ENCODE measurements around the gene NEB. TPM values are rescaled to one million over a fixed set of nuclear protein-coding genes. Genes with fewer than 3 reads are reported as not detected.

The NEB gene
- total RNA-seq, 1 experiment from 2014 or later: 0.11 TPM

DNA sequence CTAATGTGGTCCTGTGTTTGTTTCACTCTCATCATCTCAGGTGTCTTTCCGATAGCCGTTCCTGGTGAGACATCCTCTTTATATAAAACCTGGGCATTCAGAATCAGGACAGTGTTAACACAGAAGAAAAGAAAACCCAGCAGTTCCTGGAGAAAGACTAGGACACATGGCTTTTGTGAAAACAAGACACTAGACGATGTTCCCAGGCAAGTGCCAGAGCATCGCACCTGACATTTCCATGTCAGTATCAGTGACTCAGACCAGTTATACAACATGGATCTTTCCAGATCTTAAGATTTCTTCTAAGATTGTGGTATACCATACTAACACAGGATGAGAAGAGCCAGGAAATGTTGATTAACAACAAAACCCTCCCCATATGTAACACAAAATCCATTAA, 228.1 kb downstream of the NEB start:
- no TSS peak for BruUV-seq (replicated peaks)
- intact Hi-C loops (cut with micrococcal nuclease): no loop called here

DNA sequence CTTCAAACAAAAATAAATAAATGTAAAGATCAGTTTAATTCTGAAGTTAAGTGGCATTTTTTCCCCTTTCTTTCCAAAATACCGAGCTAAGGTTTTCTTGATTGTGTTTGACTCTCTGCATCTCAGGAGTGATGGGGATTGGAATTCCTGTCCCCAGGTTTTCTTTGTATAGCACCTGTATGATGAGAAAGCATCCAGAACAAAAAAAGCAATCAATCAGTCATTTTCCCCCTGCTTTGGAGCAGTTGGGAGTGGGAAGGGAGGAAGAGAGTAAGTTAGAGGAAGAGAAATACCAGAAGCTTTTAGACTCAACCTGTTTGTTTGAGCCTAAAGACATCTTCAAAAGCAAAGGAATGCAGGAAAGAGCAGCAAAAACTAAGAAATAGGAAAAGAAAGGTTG, 236.1 kb downstream of the NEB start:
- Histone ChIP-seq H3K36me3 (ENCODE audit: low read depth, low read length) (no peaks in the 10 kb centered on the region), H3K27ac (ENCODE audit: low read length) (no peak overlapping the region), H3K27me3 (ENCODE audit: low read length) (no peaks in the 10 kb centered on the region), H3K9me2 (replicated peaks; ENCODE audit: low read length) (no peaks in the 10 kb centered on the region), H3K4me3 (ENCODE audit: low read length) (no peak overlapping the region), H3K9me3 (ENCODE audit: low read length) (no peaks in the 10 kb centered on the region), H3K4me1 (ENCODE audit: insufficient read depth, low read length) (no peaks in the 10 kb centered on the region), H2AFZ (ENCODE audit: low read length) (no peak overlapping the region), H4K20me1 (ENCODE audit: low read length) (no peaks in the 10 kb centered on the region), H3K9ac (ENCODE audit: low read length) (no peak overlapping the region), H3K79me2 (ENCODE audit: low read length) (no peaks in the 10 kb centered on the region), H3F3A (ENCODE audit: low read length, unreplicated experiment) (no peaks in the 10 kb centered on the region), H3K4me2 (ENCODE audit: low read length) (no peak overlapping the region)
- no TSS peak for BruUV-seq (replicated peaks)
- TF ChIP-seq, protein P1, sequence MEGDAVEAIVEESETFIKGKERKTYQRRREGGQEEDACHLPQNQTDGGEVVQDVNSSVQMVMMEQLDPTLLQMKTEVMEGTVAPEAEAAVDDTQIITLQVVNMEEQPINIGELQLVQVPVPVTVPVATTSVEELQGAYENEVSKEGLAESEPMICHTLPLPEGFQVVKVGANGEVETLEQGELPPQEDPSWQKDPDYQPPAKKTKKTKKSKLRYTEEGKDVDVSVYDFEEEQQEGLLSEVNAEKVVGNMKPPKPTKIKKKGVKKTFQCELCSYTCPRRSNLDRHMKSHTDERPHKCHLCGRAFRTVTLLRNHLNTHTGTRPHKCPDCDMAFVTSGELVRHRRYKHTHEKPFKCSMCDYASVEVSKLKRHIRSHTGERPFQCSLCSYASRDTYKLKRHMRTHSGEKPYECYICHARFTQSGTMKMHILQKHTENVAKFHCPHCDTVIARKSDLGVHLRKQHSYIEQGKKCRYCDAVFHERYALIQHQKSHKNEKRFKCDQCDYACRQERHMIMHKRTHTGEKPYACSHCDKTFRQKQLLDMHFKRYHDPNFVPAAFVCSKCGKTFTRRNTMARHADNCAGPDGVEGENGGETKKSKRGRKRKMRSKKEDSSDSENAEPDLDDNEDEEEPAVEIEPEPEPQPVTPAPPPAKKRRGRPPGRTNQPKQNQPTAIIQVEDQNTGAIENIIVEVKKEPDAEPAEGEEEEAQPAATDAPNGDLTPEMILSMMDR (conservative IDR thresholded peaks at IDR 0.05; ENCODE audit: low read depth, low read length): no peak
- TF ChIP-seq EZH2phosphoT487 (IDR thresholded peaks at IDR 0.05; ENCODE audit: borderline replicate concordance, low read length) (no peak), EZH2 (IDR thresholded peaks at IDR 0.05; ENCODE audit: low read length, unreplicated experiment) (no peak)
- CTCF ChIA-PET: no interaction called here
- DNase-seq (no peak), ATAC-seq (no peak)
- POLR2A ChIA-PET (ENCODE audit: unreplicated experiment): no interaction called here
- intact Hi-C loops (cut with micrococcal nuclease): no loop called here

More for the DNA sequence above, 228.1 kb downstream of the NEB start:
- TF ChIP-seq, protein P1 (conservative IDR thresholded peaks at IDR 0.05; ENCODE audit: low read depth, low read length): no peak
- no peak for TF ChIP-seq EZH2 (IDR thresholded peaks at IDR 0.05; ENCODE audit: low read length, unreplicated experiment)
- no peak for TF ChIP-seq EZH2phosphoT487 (IDR thresholded peaks at IDR 0.05; ENCODE audit: borderline replicate concordance, low read length)
- no peak overlapping the region for H3K27ac ChIP-seq (ENCODE audit: low read length)
- no peaks in the 10 kb centered on the region for H3K9me2 ChIP-seq (replicated peaks; ENCODE audit: low read length)
- H3K4me2 ChIP-seq (ENCODE audit: low read length): no peak overlapping the region
- no peak overlapping the region for H3K4me3 ChIP-seq (ENCODE audit: low read length)
- ChIA-PET CTCF (no interaction called here), POLR2A (ENCODE audit: unreplicated experiment) (no interaction called here)
- no peak for DNase-seq
- no peaks in the 10 kb centered on the region for H3K27me3 ChIP-seq (ENCODE audit: low read length)
- no peak overlapping the region for H3K9ac ChIP-seq (ENCODE audit: low read length)
- H3K79me2 ChIP-seq (ENCODE audit: low read length): no peaks in the 10 kb centered on the region
- peaks cover 3% of the 10 kb centered on the region; the same call in 1 of the 2 replicates for H3K36me3 ChIP-seq (ENCODE audit: low read depth, low read length)
- no peaks in the 10 kb centered on the region for H3K4me1 ChIP-seq (ENCODE audit: insufficient read depth, low read length)
- H3K9me3 ChIP-seq (ENCODE audit: low read length): no peaks in the 10 kb centered on the region
- no peaks in the 10 kb centered on the region for H3F3A ChIP-seq (ENCODE audit: low read length, unreplicated experiment)
- no peak overlapping the region for H2AFZ ChIP-seq (ENCODE audit: low read length)
- no peaks in the 10 kb centered on the region for H4K20me1 ChIP-seq (ENCODE audit: low read length)
- no peak for ATAC-seq

DNA sequence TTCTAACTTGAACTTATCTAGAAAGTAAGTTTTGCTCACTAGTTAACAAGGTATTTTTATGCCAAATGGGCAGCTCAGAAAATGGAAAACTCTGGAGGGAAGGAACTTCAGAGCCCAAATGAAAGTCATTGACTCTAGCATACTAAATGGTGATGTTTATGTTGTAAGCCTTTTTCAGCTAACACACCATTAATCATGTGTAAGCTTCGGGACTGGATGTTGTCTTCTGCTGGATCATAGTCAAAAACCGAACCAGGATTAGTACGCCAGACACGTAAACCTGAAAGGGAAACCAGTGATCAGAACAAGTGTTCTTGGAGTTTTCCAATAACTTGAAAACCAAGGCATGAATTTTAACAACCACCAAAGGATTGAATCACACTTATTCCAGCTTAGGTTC, 242.8 kb downstream of the NEB start:
- Histone ChIP-seq H2AFZ (ENCODE audit: low read length) (no peak overlapping the region), H3K79me2 (ENCODE audit: low read length) (no peaks in the 10 kb centered on the region), H3K4me1 (ENCODE audit: insufficient read depth, low read length) (no peaks in the 10 kb centered on the region), H3K9me2 (replicated peaks; ENCODE audit: low read length) (no peaks in the 10 kb centered on the region), H3K27me3 (ENCODE audit: low read length) (no peaks in the 10 kb centered on the region), H3K9me3 (ENCODE audit: low read length) (no peaks in the 10 kb centered on the region), H3K27ac (ENCODE audit: low read length) (no peak overlapping the region), H3F3A (ENCODE audit: low read length, unreplicated experiment) (no peaks in the 10 kb centered on the region), H3K4me2 (ENCODE audit: low read length) (no peak overlapping the region), H3K4me3 (ENCODE audit: low read length) (no peak overlapping the region), H4K20me1 (ENCODE audit: low read length) (no peaks in the 10 kb centered on the region), H3K9ac (ENCODE audit: low read length) (no peak overlapping the region), H3K36me3 (ENCODE audit: low read depth, low read length) (peaks cover 7% of the 10 kb centered on the region)
- no TSS peak for BruUV-seq (replicated peaks)
- intact Hi-C loops (cut with micrococcal nuclease): no loop called here
- ATAC-seq (no peak), DNase-seq (no peak)
- ChIA-PET POLR2A (ENCODE audit: unreplicated experiment) (no interaction called here), CTCF (no interaction called here)
- TF ChIP-seq EZH2 (IDR thresholded peaks at IDR 0.05; ENCODE audit: low read length, unreplicated experiment): no peak
- TF ChIP-seq EZH2phosphoT487 (IDR thresholded peaks at IDR 0.05; ENCODE audit: borderline replicate concordance, low read length): no peak
- TF ChIP-seq, protein P1 (conservative IDR thresholded peaks at IDR 0.05; ENCODE audit: low read depth, low read length): no peak
